ENCODE data around the gene E2F4.

The E2F4 gene, protein sequence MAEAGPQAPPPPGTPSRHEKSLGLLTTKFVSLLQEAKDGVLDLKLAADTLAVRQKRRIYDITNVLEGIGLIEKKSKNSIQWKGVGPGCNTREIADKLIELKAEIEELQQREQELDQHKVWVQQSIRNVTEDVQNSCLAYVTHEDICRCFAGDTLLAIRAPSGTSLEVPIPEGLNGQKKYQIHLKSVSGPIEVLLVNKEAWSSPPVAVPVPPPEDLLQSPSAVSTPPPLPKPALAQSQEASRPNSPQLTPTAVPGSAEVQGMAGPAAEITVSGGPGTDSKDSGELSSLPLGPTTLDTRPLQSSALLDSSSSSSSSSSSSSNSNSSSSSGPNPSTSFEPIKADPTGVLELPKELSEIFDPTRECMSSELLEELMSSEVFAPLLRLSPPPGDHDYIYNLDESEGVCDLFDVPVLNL

DNA sequence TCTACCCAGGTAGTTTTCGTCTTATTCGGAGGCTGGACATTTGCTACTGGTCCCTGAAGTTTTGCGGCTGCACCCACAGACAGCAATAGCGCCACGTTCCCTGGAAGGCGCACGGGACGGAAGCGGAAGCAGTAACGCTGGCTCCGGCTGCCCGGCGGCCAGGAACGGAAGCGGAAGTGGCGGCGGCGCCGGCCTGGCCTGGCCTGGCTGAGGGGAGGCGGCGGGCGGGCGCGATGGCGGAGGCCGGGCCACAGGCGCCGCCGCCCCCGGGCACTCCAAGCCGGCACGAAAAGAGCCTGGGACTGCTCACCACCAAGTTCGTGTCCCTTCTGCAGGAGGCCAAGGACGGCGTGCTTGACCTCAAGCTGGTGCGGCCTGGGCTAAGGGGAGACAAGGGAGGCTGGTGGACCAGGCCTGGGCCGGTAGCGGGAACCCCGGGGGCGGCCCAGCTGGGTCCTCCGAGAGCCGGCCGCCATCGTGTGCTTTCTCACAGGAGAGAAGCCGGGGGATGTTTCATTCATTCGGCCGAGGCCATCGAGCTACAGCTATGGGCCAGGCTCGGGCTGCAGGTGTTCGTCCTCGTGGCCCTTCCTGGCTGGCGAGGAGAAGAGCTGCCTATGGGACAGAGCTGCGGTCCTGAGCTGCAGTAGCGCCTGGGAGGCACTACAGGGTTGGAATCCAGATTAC lies at the start of gene E2F4:
E2F4 (plus strand) TSS at position 161 of the 687 bp plus-strand sequence; CDS start at position 234, 73 bp downstream.
- peak; percentile 95 for DNase-seq

DNA sequence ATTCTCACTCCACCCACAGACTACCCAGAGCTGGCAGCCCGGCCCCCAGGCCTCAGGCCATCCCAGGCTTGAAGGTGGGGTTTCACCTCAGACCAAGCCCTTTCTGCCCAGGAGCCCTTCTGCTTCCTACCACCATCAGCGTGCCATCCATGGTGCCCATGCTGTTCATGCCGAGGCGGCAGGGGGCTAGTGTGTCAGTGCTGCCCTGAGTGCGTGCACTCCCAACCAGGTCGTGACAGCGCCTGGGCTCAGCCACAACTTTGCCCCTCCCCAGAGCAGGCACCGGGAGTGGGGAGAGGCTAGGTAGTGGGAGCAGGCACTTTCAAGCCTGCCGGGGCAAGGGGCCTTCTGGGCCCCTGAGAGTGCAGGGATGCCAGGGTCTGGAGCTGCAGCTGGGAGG lies 49.6 kb upstream of the E2F4 start:
- no peak for DNase-seq

DNA sequence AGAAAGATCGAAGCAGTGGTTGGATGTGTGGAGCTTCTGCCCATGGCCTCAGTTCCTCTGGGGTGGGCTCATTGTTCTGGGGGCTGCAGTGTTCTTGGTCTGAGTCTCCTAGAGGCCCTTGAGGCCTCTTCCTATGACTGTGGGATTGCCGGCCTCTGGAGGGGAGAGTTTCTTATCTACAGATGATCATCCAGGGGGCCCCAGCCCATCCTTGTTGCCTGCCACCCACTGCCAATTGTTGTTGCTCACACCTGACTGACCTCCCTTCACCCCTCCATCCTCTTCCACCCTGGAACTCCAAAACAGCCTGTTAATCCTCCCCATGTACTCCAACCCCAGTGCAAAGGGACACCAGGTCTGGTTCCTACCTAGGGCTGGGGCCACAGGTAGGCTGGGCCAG lies 47.0 kb upstream of the E2F4 start:
- DNase-seq, result no peak

DNA sequence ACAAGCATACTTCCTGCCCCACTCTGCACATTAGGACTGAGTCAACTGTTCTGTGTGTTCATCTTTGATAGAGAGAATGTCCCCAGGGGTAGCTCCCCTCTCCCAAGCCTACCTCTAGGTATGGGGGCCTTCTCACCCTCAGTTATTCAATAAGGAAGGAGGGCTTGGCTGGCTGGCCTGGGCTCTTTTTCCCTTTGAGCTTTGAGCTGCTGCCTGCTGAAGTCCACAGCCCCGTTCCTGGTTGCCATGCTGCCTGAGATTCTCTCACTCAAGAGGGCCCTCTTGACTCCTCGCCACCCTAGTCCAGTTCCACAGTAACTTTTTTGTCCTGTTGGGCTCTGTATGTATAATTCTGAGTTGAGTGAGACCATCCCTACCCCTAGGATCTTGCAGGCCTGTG lies 46.2 kb upstream of the E2F4 start:
- DNase-seq, result no peak

DNA sequence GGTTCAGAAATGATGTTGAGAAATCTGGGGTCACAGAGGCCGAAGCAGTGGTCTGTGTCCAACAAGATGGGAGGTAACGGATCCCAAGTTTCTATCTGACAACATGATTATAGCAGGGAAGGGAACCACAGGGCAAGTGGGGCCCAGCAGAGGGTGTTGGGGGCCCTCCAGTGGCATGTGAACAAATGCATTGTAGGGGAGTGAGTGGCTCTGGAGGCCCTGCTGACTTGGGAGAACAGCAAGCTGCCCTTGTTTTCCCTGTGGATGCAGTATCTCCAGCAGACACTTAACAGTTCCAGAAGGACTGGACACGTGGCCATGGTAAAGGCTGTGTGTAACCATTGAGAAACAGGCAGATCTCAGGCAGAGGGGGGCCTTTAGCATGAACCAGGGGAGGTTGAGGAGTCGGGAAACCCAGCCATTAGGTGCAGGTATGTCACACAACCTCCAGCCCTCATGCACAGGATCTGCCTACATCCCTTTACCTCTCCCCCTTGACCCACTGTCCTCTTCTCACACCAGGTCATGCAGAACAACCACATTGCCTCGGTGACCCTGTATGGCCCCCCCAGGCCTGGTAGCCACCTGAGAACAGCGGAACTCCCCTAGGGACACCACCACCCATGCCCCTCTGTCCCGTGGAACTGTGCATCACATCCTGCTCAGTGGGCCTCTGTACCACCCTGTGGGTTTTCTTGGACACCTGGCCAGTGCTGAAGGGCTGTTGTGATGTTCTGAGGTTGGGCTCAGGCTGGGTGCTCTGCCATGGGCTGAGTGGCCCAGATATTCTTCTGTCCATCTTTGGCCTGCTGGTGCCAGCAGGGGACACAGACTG lies 45.2 kb upstream of the E2F4 start:
- no peak for DNase-seq

DNA sequence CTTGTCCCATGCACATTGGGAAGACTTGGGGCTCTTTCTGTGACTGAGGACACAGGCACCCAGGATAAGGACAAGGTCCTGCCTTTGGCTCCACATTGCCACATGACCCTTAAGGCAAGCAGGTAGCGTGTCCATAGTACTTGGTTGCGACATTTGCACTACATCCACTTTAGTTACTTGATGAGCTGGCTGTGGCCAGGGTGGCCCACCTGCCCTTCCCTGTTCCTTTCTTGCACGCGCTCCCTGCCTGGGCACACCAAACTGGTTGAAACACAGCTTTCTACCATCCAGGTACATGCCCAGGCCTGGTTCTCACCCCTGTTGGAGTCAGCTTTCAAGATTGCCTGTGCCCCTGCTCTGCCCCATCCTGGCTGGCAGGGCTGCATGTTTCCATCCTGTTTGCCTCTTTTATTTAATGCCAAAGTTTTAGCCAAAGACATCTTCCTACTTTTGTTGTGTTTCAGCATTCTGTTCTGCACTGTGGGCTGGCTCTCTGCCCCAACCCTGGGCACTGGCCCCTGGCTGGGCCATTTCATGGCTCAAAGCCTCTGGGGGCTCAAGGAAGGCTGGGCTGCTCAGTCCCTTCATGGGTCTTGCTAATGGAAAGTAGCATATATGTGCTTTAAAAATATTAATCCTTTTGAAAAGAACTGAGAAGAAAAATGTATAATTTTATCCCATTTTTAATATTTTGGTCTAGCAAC lies 44.4 kb upstream of the E2F4 start:
- DNase-seq, result no peak

DNA sequence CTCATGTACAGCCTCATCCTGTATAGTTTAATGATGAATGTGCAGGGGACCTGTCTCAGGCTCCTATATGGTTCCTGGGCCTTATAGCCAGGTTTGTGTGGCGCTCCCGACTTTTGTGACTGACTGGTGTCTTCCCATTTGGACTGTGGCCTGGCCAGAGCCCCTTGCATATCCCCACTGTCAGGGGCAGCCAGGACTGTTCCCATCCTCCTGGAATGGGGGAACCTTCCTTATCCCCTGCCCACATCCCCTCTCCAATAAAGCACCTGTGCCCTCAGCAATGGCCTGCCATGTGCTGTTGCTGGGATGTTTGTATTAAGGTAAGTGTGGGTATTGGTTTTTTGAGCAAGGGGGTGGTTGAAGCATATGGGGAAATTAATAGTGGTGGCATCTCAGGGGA lies 43.7 kb upstream of the E2F4 start:
- DNase-seq, result no peak

DNA sequence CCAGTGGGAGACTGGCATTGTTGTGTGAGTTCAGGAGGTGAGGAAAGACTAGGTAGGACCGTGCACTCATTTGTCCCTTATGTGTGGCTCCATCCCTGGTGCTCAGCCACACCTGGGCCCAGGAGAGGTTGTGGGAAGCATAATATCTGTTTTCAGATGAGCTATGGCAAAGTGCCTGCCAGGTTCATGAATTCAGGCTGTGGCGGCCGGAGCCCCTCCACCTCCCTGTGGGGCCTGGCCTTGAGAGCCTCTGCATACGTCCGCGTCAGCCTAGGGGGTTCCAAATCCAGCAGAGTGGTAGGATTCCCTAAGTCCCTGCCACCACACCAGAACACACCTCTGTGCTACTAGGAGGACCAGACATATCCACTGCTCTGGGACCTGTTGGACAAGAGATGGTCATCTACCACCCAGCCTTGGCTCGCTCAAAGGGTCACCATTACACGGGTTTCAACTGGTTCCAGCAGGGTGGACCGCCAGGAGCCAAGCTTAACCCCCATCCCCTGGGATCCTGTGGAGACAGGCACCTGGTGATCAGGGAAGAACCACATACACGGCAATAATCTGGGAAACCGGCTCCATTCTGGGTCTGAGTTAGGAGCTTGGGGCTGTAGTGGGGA lies 43.2 kb upstream of the E2F4 start:
- no peak for DNase-seq

DNA sequence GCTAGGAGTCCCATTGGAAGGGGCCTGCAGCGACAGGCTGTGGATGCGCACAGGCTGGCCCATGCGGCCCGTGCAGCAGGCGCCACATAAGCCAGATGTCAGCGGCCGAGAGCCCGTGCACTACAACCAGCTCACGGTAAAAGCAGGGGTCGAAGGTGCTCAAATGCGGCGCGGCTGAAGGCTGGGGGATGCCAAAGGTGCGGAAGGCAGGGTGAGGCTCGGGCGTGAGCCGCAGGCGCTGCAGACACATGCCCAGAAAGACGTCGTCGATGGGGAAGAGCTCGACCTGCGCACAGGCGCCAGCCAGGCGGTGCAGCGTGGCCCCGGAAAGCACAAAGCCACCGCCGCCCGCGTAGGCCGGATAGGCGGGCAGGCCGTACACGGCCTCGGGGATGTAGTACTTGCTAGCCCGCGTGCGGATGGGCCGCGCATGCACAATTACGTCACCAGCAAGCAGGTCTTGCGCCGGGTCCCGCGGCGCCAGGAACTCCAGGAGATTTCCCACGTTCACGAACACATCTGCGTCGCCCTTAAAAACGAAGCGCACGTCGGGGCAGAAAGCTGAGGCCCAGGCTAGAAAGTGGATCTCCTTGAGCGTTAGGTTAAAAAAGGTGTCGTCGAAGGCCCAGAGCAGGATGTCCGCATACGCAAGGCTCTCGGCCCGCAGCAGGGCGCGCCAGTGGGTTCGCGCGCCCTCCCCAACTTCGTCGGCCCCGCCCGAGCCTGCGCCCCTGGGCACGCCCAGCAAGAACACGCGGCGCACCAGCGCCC lies 42.5 kb upstream of the E2F4 start:
- DNase-seq, result no peak

DNA sequence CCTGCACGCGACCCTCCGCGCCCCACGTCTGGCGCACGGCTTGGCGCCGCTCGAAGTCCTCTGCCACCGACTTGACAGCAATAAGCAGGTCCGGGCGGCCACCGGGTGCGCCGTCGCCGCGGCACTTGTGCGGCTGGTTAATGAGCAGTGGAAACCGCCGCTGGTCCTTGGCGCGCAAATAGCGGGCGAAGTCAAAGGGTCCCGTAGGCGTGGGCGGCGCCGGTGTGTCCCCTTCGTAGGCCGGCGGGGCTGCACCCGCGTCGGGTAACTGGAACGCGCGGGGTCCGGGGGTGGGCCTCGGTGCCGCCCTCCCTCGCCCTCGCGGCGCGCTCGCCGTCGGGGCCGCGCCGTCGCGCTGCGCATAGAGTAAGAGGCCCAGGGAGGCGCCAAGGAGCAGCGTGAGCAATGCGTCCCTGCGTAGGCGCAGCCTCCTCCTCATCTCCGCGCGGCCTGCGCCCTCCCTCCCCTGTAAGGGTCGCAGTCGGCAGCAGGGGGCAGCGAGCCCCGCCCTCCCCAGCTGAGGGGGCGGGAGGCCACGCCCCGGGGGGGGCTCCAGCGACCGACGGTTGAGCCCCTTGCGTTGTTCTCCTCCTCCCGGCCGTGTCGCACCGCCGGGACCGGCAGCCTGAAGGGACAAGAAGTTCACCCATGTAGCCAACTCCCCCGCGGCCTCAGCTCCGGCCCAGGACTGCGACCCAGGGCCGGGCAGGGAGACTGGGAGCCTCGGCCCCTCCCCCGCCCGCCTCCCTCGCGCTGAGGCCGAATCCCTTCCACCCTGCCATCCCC lies 41.7 kb upstream of the E2F4 start:
- DNase-seq, result peak; percentile 57

DNA sequence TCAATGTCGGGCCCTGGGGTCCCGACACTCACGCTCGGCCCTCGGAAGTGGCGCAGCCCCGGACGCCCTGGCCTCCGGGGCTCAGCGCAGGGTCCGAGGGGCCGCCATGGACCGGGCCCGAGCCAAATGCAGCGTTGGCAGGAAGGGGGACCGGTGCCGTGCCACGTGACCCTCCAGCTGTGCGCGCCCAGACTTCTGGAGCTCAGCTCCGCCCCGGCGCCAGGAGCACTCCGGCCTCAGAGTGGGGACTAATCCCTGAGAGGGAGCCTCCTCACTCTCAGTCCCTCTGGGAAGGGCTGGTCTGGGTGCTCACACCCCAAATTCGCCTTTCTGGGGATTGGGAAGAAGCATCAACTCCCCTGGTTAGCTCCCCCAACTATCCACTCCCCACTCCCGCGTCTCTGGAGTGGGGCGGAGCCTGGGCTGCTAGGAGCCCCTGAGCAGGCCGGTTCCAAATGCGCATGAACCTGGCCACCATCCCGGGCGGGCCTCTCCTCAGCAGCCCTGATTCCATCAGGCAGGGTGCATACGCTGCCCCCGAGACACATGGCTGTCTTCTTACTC lies 41.0 kb upstream of the E2F4 start, which contains the start of gene B3GNT9:
B3GNT9 (minus strand) TSS at position 166 of the 564 bp plus-strand sequence. CDS start 513 bp downstream, outside the sequence.
- peak; percentile 54 for DNase-seq

DNA sequence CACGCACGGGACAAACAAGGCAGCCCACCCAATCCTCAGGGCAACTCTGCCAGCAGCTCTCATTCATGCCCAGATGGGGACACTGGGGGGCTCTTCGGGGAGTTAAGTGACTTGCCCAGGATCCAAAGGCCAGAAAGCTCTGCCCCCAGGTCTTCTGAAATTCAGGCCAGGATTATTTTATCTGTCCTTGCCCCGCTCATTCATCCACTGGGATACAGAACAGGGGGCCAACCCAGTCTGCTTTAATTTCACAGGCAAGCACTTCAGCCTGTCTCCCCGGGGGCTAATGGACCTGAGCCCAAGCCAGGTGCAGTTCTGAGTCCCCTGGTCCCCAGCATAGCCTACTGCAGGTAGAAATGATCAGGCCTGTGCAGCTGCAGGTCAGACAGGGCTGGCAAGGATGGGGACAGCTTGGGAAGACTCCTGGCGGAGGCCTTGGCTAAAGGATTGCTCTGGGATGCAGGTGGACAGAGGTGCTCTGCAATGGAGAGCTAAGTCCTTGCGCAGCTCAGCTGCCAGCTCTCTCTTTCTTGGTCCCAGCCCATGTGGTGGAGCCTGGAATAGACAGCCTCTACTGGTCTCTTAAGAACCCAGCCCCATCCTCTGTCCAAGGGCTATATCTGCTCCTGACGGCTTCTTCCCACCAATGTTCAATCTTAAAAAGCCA lies 40.4 kb upstream of the E2F4 start:
- no peak for DNase-seq

DNA sequence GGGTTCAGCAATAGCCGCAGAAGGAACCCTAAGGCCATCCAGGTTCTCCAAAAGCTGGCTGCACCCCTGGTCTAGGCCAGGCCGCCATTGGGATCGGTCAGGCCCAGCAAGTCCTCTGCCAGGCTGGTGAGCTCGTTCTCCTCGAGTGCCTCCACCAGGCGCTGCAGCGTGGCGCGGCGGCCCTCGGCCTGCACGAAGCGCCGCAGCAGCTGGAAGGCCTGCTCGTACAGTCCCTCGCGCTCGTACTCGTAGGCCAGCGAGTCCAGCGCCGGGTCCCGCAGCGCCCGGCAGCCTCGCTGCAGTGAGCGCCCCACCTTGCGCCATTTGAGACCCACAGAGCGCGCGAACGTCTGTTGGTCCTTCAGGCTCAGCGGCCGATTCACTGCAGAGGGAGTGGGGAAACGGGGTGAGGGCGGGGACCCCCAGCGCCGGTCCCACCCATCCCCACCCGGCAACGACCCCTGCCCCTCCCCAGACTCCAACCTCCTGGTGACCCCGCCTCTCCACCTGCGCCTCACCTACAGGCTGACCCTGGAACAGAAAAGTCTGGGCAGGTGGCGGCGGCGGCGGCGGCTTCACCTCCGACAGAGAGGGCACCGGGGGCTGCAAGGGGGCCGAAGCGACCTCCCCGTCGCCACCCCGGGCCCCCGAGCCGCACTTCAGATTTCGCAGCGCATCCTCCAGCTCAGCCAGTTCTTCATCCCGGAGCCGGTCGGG lies 37.2 kb upstream of the E2F4 start:
- DNase-seq, result no peak

DNA sequence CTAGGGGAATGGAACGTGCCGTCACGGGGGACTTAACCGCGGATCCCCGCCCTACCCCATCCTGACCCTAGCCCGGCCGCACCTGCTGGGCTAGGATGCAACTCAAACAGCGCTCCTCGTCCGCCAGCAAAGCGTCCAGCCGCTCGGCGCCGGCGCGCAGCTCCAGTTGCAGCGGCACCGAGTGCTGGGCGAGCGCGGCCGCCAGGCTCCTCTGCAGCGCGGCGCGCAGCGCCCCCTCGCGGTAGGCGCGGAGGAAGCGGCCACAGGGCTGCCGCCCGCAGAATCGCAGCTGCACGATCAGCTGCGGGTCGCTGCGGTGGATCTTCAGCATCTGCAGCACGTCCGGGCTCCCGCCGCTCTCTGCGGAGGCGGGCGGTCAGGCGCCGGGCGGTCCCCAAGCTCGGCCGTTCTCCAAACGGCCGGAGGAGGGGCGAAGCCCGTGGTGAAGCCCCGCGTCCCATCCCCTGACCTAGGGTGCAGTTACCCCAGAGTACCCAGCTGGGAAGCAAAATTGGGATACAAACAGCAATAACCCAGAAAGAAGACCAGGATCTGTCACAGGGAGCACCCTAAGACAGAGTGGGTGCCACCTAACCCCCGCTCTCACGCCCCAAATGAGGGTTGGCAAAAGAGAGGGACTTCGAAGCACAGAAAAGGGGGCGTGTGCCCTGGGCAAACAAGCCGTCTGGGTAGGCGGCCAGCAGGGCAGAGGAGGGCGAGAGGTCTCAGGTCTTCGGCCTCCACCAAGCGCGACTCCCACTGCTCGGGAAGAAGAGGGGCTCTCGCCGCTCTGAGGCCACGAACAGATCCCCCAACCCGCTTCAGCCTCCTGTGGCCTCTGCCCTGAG lies 36.4 kb upstream of the E2F4 start:
- DNase-seq, result peak; percentile 89

DNA sequence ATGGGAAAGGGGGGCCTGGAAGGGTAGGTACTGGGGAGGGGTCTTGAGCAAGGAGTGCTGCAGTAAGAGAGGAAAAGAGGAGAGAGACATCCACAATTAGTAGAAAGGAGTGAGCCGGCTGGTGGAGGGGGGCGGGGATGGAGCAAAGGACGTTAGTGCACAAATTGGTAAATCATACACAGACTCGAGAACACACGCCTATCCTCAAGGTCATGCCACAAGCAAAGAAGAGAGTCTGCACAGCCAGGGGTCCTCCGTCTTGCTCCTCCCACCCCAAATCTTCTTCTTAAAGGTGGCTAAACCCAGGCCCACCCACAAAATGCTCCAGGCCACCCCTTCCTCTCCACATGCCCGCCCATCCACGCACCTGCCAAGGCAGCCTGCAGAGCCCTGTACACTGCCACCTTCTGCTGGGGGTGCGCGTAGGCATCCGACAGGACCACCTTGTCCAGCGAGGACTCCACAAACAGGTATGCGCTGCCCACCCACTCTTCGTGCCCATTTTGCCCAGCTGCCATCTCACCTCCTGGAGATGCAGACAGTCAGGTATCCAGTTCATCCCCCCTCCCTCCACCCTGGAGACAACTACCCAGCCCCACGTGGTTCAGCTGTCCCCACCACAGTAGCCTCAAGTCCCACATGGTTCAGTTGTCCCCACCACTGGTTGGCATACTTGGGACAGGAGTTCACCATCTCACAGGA lies 35.7 kb upstream of the E2F4 start:
- no peak for DNase-seq

DNA sequence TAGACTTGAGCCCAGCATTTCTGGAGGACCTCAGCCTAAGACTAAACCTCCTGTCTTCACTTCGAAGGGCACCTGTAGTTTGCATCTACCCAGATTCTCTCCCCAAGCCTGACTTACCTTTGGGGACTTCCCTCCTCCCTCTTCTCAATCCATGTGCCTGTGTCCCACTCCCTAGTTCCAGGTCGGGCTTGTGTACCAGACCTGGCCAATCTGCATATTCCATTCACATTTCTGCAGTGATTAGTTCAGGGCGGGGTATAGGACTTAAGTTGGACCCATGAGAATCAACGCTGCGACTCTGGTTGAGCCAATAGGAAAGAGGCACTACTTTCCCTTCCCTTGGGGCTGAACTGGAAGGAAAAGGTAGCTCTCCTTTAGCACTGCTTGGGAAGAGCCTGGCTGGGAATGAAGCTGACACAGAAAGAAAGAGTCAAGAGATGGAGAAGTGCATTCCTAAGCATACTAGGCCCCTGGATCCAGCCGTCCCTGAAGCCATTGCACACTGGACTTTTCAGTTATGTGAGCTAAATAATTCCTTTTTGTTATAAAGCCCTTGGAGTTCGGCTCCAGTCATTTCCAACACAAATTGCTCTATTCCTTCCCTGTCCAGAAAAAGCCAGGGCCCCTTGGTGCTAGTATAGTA lies 34.7 kb upstream of the E2F4 start:
- no peak for DNase-seq

Data from activated CD4-positive, alpha-beta T cell treated with anti-CD3 and anti-CD28 coated beads, Interleukin-2, Interleukin-6, amounts not matched to agents 100 ng/mL and 50 ng/mL, durations not matched to agents 16 hours and 8 hours (primary cell).